ENCODE data around the gene NEK8. TPM values are rescaled to one million over a fixed set of nuclear protein-coding genes. Genes with fewer than 3 reads are reported as not detected.

Gene NEK8
- total RNA-seq, 4 donors from 2014 or later: 1.1 to 7.3 (median 2.6) TPM

DNA sequence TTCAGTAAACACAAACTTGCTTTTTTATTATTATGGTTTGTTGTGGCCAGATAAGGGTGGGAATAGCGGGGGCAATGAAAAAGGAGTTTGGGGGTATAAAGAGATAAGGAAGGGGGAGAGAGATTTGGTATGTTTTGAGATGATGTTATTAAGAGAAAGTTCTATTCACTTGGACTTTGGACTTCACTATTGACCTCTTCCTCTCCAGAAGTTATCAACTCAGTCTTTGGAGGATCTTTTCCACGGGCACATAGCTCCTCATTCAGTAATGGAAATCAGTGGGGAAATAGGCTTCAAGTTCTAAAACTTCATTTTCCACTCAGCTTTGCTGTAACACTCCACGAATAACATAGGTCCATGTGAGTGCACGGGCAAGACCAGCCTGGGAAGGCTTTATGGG is 40.1 kb upstream of the NEK8 start:
- Histone ChIP-seq H3K27ac (no peak overlapping the region), H3K36me3 (peaks cover 49 to 100% (median 91%) of the 10 kb centered on the region in 3 donors), H3K4me1 (peaks cover 0 to 13% (median 0%) of the 10 kb centered on the region in 3 donors), H3K9me3 (no peaks in the 10 kb centered on the region), H3K27me3 (no peaks in the 10 kb centered on the region), H3K4me3 (no peak overlapping the region)
- 92 to 98% methylated on average over 4 of the region's 4 CpGs for WGBS, 2 donors
- DNase-seq: no peak
- intact Hi-C loops (cut with DNase I): no loop called here
- TF ChIP-seq, protein P1, sequence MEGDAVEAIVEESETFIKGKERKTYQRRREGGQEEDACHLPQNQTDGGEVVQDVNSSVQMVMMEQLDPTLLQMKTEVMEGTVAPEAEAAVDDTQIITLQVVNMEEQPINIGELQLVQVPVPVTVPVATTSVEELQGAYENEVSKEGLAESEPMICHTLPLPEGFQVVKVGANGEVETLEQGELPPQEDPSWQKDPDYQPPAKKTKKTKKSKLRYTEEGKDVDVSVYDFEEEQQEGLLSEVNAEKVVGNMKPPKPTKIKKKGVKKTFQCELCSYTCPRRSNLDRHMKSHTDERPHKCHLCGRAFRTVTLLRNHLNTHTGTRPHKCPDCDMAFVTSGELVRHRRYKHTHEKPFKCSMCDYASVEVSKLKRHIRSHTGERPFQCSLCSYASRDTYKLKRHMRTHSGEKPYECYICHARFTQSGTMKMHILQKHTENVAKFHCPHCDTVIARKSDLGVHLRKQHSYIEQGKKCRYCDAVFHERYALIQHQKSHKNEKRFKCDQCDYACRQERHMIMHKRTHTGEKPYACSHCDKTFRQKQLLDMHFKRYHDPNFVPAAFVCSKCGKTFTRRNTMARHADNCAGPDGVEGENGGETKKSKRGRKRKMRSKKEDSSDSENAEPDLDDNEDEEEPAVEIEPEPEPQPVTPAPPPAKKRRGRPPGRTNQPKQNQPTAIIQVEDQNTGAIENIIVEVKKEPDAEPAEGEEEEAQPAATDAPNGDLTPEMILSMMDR (IDR thresholded peaks at IDR 0.05): no peak
- TF ChIP-seq POLR2A (IDR thresholded peaks at IDR 0.05): no peak

DNA sequence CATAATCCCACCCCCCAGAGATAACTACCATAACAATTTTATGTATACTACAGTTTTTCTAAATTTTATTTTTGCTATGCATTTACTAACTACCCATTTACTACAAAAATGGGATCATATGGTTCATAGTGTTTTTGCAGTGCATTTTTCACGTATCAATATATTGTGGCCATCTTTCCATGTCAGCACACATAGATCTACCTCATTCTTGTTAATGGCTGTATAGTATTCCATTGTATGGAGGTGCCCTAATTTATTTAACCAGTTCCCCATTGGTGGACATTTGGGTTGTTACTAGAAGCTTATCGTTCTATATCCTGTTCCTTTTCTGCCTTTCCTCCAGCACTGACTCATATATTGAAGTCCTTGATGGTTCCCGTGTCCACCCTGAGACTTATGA is 39.6 kb upstream of the NEK8 start:
- no peak for DNase-seq
- Histone ChIP-seq H3K4me1 (peaks cover 0 to 13% (median 0%) of the 10 kb centered on the region in 3 donors), H3K9me3 (no peaks in the 10 kb centered on the region), H3K36me3 (peaks cover 46 to 100% (median 89%) of the 10 kb centered on the region in 3 donors), H3K27ac (no peak overlapping the region), H3K27me3 (no peaks in the 10 kb centered on the region), H3K4me3 (no peak overlapping the region)
- TF ChIP-seq, protein P1 (IDR thresholded peaks at IDR 0.05): no peak
- TF ChIP-seq POLR2A (IDR thresholded peaks at IDR 0.05): no peak
- intact Hi-C loops (cut with DNase I): no loop called here
- 93 to 100% methylated on average over 2 to 3 of the region's 3 CpGs for WGBS, 2 donors

DNA sequence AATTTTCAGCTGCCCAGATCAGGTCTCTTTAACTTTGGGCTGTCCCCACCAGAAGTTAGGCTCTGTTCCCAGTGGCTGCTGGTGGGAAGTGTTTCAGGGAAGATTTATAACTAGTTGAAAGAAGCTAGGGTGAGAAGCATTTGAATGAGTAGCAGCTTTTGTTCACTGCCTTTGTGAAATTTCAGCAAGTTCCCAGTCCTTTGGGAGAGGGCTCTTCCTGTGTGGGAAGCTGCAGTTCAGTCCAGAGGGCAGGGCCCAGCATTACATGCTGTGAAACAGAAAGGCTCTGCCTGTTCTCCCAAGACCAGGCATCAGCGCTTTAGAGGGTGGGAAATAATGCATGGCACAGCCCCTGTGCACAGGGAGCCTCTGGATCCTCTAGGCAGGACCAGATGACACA is 34.7 kb upstream of the NEK8 start:
- H3K4me1 ChIP-seq: no peaks in the 10 kb centered on the region
- TF ChIP-seq, protein P1 (IDR thresholded peaks at IDR 0.05): no peak
- no peak for TF ChIP-seq POLR2A (IDR thresholded peaks at IDR 0.05)
- no peaks in the 10 kb centered on the region for H3K9me3 ChIP-seq
- H3K36me3 ChIP-seq: peaks cover 60 to 100% (median 85%) of the 10 kb centered on the region in 3 donors
- DNase-seq: no peak
- H3K27me3 ChIP-seq: no peaks in the 10 kb centered on the region
- WGBS, 2 donors: 91 to 100% methylated on average over 1 of the region's 1 CpG
- intact Hi-C loops (cut with DNase I): no loop called here
- H3K27ac ChIP-seq: no peak overlapping the region
- no peak overlapping the region for H3K4me3 ChIP-seq

DNA sequence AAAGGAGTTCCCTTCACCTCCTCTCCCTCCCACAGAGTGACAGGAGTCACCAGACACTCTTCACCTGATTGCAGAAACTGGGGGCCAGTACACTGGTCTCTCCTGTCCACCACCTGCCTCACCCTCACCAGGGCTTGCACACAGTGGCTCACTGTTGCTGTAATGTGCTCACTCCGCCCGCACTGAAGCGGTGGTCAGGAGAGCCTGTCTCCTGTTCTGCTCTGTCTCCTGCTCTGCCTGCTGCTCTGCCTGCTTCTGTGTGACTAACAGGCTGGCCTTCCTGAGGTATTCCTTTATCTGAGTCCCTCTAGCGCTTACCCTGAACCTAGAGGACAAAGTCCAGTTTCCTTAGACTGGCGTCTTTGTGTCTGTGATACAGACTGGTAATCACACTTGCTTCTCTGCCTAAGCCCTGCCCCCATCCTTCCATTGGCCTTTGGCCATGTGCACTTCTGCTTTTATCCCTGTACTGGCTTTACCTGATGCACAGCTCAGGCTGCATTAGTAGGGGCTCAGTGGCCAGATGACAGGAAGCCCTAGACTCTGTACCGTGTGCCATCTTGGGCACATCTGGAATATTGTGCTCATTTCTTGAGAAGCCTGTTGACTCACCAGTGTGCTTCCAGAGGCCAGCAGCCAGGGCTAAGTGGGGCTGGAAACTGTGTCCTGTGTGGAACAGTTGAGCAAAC is 30.2 kb upstream of the NEK8 start:
- intact Hi-C loops (cut with DNase I): no loop called here
- Histone ChIP-seq H3K9me3 (no peaks in the 10 kb centered on the region), H3K27ac (no peak overlapping the region), H3K36me3 (peaks cover 63 to 100% (median 86%) of the 10 kb centered on the region in 3 donors), H3K4me3 (no peak overlapping the region), H3K4me1 (no peaks in the 10 kb centered on the region), H3K27me3 (no peaks in the 10 kb centered on the region)
- DNase-seq: no peak
- TF ChIP-seq, protein P1 (IDR thresholded peaks at IDR 0.05): no peak
- TF ChIP-seq POLR2A (IDR thresholded peaks at IDR 0.05): no peak
- 86 to 91% methylated on average over 6 of the region's 6 CpGs for WGBS, 2 donors

DNA sequence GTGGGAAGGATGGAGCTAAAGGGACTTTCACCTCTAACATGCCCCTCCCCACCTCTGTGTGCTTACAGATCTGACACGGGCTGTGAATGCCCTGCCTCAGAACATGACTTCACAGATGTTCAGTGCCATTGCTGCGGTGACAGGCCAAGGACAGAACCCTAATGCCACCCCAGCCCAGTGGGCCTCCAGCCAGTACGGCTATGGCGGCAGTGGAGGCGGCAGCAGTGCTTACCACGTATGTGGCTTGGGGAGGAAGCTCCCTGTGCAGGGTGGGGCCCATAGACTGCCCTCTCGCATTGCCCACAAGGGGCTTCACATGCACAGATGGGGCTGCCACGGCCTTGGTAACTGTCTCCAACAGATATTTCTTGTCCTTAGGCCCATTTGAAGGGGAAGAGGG is 28.3 kb upstream of the NEK8 start:
- TF ChIP-seq, protein P1 (IDR thresholded peaks at IDR 0.05): no peak
- TF ChIP-seq POLR2A (IDR thresholded peaks at IDR 0.05): no peak
- Histone ChIP-seq H3K27ac (no peak overlapping the region), H3K9me3 (no peaks in the 10 kb centered on the region), H3K4me1 (no peaks in the 10 kb centered on the region), H3K36me3 (peaks cover 61 to 99% (median 75%) of the 10 kb centered on the region in 3 donors), H3K4me3 (no peak overlapping the region), H3K27me3 (no peaks in the 10 kb centered on the region)
- no peak for DNase-seq
- intact Hi-C loops (cut with DNase I): no loop called here
- WGBS, 2 donors: 70 to 100% methylated on average over 2 of the region's 8 CpGs
